NCI-H1694 (cell line): Measurements from ENCODE around the gene LRP2BP.
"Not testable (repeated sequence)": the region's sequence is repeated elsewhere in the genome, so short reads cannot be mapped to it uniquely, and the experiment has no call there.

Experiments used
- DNase-seq: peaks from one replicate; lab custom pipeline; 2025; lab: John Stamatoyannopoulos, UW

The LRP2BP gene

DNA sequence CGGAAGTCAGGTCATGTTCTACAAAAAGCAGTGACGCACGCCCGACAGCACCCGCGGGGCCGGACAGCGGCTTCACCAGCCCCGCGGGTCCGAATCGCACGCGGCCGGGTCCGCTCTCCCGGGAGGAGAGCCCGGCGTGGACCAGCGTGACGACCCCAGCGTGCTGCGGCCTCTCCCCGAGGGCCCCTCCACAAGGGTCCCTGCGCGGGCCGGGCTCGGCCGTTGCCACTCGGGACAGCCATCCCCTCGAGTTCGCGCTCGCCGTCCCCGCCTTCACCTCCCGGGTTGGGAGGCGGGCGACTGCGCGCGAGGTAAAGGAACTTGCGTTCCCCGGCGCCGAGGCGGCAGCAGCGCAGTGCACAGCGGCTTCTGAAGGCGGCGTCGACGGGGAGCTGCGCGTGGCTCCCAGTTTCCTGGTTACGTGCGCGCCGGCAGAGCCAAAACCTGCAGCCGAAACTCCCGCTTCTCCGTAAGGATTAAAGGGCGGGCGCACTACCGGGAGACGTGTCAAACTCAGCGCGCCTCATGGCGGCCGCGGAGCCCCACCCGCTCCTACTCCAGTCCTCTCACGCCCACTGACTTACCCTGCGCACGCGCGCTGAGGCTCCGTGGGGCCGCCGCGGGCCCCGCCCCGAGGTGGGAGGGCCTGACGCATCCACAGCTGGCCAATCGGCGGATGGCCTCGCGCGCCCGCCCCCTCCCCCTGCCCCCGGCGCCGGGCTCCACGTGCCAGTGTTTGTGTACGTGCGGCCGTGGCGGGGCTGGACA, 416 bp upstream of the LRP2BP start:
- DNase-seq = peak; percentile 69

DNA sequence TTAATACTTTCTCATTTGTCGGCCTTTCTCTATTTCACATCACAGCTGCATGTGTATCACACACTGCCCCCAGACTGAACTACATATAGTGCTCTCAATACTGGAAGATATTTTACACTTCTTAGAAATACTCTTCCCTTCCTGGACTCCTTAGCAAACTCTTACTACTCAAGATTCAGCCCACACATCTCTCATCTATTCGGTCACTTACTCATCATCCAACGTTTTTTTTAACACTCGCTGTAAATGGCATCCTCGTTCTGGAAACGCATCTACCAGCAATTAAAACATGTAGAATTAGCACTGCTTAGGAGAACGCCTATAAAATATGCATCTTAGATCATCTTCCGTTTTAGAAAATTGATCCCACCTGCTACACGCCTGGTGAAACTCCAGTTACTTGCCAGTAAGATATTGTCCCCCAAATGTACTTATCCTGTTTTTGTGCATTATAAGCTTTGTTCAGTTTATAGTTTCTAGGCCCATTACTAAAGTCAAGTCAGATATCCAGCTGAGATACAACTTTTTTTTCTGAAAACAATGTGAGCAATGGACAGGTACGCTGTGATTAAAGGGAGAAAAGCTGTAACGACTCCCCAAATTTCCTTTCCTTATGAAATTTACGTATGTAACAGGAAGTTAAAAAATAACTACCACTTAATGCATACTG, 1.0 kb downstream of the LRP2BP start:
- DNase-seq = no peak

DNA sequence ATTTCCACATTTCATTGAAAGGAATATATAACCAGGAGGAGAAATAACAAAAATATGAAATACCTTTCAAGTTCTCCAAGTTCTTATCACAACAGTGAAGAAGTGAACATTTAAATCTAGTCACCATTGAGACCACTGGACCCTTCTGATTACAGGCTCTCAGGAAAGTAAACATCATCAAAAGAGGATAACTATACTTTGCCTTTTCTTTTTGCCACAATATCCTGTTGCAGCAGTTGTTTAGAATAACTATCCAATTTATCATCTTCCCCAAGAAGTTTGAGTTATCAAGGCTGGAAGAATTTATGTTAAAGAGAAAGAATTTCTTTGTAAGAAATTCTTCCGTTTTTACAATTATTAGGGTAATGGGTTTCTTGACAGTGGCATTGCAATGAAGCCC, 3.6 kb downstream of the LRP2BP start:
- DNase-seq = no peak

GRCh38 chr4:185390941-185391340, 4.8 kb downstream of the LRP2BP start:
- DNase-seq = no peak

GRCh38 chr4:185387957-185388356, 7.8 kb downstream of the LRP2BP start:
- no peak for DNase-seq

DNA sequence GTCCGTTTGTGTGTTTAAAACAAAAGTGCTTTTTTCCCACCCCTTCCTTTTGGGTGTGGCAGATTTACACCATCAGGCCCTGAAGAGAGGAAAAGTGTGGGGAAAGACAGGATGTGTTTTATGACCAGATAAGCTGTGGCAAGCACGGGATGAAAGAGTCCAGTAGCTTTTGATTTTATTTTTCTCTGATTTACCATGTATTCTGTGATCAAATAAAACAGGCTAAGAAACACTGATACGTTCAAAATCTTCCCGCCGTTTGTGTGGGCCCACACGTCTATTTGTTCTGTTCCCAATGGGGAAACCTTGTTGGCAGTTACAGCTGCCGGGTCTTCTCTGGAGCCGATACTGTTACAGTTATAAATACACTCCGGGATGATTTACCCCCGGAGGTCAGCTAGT, 10.8 kb downstream of the LRP2BP start:
- DNase-seq = no peak

GRCh38 chr4:185384061-185384460, 11.7 kb downstream of the LRP2BP start:
- DNase-seq = no peak

DNA sequence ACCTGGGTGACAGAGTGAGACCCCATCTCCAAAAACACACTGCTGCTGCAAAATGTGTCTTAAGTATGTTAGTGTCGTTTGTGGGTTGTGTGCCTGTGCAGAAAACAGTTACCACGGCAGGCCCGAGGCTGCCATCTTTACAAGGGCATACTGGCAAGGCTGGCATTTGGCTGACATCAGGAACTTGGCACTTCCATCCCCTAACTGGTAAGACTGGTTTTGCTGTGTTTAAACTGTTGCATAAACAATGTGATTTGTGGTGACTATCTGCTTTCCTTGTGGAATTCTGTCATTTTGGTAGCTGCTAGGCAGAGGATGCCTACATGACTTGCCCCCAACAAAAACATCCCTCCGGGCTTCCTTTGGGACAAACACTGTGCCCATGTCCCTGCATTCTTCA, 12.3 kb downstream of the LRP2BP start:
- DNase-seq = no peak

- DNase-seq = no peak
These were observed 13.0 kb downstream of the LRP2BP start for GRCh38 chr4:185382754-185383153.

DNA sequence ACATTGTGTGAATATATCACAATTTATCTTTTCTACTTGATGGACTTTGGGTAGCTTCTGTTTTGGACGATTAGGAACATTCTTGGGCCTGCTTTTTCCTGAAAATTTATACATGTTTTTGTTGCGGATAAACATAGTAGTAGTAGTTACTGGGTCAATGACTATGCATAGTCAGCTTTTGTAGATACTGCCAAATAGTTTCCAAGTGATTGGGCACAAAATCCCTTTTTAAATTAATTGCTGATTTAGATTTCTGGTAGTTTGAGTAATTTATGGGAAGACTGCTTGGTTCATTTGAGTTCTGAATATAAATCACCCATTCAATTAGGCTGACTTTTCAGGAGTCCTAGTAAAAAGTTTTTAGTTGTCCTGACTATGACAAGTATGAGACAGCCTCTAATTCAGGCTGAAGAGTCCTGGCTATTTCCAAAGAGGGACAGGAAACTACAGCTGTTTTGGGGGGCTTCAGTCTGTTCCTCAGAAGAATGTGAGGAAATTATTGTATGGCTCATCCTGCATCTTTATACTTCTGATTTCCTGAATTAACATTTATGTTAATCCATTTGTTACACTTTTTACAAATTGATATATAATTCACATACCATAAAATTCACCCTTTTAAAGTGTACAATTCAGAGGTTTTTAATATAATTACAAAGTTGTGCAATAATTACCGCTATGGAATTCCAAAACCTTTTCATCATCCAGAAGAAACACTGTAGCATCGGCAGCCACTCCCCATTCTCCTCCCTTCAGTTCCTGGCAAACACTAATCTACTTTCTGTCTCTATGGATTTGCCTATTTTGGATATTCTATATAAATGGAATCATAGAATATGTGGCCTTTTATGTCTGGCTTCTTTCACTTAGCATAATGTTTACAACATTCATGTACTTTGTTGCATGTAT, 14.2 kb downstream of the LRP2BP start:
- no peak for DNase-seq

GRCh38 chr4:185380320-185380719, 15.4 kb downstream of the LRP2BP start:
- no peak for DNase-seq

DNA sequence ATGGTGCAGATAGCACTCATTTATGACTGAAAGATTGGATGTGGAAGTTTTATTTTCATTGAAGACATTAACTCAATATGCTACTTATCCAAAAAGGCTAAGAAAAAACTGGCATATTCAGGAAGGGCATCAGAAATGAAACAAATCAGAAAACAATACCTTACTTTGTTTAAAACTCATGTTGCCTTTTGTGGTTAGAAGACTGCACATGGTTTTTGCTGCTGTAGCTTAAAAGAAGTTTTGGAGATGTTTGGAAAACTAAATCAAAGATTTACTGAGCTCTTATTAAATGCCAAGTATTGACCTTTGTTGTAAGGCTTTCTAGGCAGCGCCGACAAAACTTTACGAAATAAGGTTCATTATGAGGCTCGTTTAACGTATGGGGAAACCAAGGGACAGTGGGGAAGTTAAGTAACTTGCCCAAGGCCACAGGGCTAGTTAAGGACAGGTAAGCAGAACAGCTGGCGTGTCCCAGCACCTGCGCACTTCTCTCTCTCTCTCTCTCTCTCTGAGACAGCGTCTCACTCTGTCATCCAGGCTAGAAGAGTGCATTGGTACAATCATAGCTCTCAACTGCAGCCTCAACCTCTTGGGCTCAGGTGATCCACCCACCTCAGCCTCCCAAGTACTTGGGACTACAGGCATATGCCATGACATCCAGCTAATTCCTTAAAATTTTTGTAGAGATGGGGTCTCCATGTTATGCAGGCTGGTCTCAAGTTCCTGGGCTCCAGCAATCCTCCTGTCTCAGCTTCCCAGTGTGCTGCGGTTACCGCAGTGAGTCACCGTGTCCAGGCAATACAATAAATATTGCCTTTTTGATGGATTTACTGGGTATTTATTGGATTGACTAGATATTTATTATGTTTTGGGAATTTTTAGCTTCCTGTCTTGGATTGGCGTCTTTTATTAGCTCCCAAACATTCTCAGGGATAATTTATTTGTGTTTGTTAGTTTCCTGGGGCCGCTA, 16.1 kb downstream of the LRP2BP start:
- no peak for DNase-seq

DNA sequence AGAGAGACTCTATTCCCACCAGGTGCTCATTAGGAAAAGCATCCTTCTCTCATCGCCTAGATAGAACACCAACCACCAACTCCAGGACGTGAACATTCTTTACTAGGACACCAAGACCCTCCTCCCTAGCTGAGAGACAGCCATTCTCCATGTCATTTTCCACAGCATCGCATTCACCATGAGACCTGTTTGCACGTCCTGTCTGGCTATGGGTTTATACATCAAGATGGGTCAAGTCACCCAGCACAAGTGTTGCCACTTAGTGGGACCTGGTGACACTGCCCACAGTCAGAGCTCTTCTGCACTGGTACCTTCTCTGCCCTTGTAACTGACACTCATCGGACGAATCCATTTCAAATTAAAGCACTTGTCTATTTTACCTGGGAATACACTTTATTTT, 17.5 kb downstream of the LRP2BP start:
- no peak for DNase-seq

GRCh38 chr4:185374573-185374972, 21.2 kb downstream of the LRP2BP start:
- DNase-seq = no peak

- DNase-seq = no peak
These were observed 21.7 kb downstream of the LRP2BP start for GRCh38 chr4:185374027-185374426.

DNA sequence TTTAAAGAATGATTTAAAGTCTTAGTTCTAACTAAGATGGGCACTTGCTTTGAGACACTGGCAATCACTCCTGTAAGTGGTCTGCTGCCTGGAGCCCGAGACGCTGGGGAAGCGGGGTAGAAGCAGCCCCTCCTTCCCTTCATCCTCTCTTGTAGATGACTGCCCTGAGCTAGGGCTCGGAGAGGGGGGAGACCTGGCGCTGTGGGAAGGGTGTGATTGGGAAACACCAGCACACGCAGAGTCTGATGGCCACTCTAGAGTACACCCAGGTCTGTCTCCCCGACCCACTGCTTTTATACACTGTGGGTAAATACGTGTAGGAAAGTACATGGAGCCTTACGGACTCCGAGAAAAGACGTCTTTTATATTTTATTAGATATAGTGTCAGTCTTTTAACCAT, 24.0 kb downstream of the LRP2BP start:
- no peak for DNase-seq

DNA sequence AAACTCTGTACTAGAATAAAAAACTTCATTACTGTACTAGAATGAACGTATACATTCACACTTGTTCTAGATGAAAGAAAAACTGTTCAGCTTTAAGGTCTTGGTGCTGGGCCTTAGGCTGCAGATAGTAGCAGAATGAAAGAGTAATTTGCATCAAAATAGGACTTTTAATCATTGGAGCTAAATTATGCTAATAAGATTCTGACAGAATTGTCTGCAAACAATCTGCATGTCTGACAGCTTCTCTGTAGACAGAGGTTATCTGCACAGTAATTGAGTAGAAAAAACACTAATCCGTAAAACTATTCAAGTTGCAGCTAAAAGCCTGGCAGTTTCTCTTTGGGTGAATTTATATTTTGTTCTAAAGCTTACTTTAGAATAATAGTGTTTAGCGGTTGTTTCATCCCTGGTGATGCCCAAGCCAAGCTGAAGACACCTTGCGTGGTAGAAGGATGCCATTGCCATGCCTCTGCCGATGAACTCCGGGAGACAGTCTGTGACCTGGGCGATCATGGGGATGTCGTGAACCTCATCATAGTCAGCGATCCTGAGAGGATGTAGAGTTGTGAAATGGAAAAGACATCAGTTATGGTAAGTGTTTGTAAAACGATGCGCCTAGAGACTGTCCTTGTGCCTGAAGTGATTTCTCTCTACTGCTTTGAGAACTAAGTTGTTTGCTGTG, 25.3 kb downstream of the LRP2BP start:
- no peak for DNase-seq

DNA sequence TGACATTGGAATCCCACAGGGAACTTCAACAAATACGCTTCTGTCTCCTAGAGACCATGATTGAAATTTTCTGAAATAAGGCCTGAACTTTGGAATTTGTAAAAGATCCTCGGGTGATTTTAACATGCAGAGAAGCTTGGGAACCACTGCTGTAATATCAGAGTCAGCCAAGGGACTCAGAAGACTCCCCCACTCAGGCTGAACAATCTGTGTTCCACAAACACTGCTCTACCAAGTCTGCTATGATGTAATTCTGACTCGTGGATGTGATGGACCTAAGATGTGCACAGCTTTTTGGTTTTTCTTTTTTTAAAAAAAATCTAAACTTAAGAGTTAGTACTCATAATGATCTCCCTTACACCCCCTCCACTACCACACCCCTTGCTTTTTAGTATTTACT, 26.0 kb downstream of the LRP2BP start:
- DNase-seq = no peak

GRCh38 chr4:185364886-185365285, 30.8 kb downstream of the LRP2BP start:
- no peak for DNase-seq

DNA sequence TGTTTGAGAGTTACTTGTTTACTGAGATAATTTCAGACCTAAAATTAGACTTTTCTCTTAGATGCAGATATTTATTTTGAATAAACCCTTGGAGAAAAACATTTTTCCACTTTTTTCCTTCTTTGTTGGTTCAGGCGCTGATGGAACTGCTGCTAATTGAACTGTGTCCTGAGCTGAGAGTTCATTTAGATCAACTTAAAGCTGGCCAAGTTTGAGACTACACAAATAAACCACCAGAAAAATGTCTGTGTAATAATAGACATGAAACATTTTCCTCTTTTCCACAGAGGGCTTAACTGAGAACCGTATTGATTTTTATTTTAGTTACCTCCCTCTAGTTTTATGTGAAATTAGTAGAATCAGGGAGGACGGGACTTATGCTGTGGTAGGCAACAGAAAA, 32.5 kb downstream of the LRP2BP start:
- DNase-seq = no peak

DNA sequence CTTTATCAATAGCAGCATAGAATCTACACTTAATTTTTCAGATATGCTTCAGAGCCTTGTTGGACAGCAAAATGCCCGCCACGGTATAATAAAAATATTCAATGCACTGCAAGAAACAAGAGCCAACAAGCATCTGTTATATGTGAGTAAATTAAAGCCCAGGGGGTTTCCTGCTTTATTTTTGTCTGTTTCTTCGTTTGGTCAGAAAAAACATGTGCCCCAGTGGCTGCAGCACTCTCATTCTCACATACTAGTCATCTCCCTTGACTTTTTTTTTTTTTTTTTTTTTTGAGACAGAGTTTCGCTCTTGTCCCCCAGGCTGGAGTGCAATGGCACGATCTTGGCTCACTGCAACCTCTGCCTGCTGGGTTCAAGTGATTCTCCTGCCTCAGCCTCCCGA, 33.2 kb downstream of the LRP2BP start:
- not testable (repeated sequence) for DNase-seq
